ENCODE data around the gene ARHGAP30. TPM values are rescaled to one million over a fixed set of nuclear protein-coding genes. Genes with fewer than 3 reads are reported as not detected.

The ARHGAP30 gene
- total RNA-seq, 1 experiment from 2014 or later: 1.7 TPM

DNA sequence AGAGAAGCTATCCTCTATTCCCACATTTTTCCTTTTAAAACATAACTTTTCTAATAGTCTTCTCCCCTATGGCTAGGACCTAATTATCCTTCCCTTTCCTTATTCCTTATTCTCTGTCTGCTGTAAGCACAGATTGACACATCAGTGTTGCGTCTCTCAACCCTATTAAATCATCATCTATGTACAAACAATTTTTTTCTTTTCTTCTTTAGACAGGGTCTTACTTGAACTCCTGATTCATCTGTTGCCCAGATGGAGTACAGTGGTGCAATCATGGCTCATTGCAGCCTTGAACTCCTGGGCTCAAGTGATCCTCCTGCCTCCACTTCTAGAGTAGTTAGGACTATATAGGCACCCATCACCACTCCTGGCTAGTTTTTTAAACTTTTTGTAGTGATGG, 36.7 kb upstream of the ARHGAP30 start:
- Mint-ChIP-seq H3K27ac (ENCODE audit: unreplicated experiment) (no peak overlapping the region), H3K27me3 (ENCODE audit: unreplicated experiment) (no peaks in the 10 kb centered on the region), H3K9me3 (ENCODE audit: low read depth, unreplicated experiment) (no peaks in the 10 kb centered on the region), H3K4me1 (ENCODE audit: low read depth, unreplicated experiment) (peaks cover 9% of the 10 kb centered on the region), H3K36me3 (ENCODE audit: insufficient read depth, unreplicated experiment) (peaks cover 28% of the 10 kb centered on the region), H3K4me3 (ENCODE audit: low read depth, unreplicated experiment) (no peak overlapping the region)
- CTCF ChIA-PET: no interaction called here
- DNase-seq: no peak
- intact Hi-C loops (cut with micrococcal nuclease; ENCODE audit: unreplicated experiment): no loop called here
- no TSS peak for BruUV-seq (replicated peaks)
- TF ChIP-seq CTCF (IDR thresholded peaks at IDR 0.05; ENCODE audit: unreplicated experiment): no peak

DNA sequence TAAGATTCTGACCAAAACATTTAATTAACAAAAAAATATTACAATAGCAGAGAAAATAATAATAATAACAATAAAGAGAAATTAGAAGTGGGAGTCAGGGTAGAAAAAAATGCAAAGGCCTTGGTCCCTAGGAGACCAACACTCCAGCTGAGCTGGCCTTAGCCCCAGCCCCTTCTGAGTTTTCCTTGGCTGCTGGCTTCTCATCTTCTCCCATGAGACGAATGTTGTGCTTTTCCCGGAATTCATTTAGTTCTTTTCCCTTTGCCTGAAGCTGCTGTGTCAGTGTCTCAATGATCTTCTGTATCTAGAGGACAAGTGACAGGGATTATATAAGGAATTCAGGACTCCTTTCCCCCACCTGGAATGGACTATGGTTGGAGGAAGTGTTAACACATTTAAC, 30.9 kb upstream of the ARHGAP30 start:
- no peak for TF ChIP-seq CTCF (IDR thresholded peaks at IDR 0.05; ENCODE audit: unreplicated experiment)
- no peak for DNase-seq
- no peak overlapping the region for H3K4me3 Mint-ChIP-seq (ENCODE audit: low read depth, unreplicated experiment)
- intact Hi-C loops (cut with micrococcal nuclease; ENCODE audit: unreplicated experiment): no loop called here
- peaks cover 34% of the 10 kb centered on the region for H3K4me1 Mint-ChIP-seq (ENCODE audit: low read depth, unreplicated experiment)
- no peaks in the 10 kb centered on the region for H3K27me3 Mint-ChIP-seq (ENCODE audit: unreplicated experiment)
- H3K36me3 Mint-ChIP-seq (ENCODE audit: insufficient read depth, unreplicated experiment): peaks cover 44% of the 10 kb centered on the region
- no TSS peak for BruUV-seq (replicated peaks)
- no peaks in the 10 kb centered on the region for H3K9me3 Mint-ChIP-seq (ENCODE audit: low read depth, unreplicated experiment)
- H3K27ac Mint-ChIP-seq (ENCODE audit: unreplicated experiment): no peak overlapping the region
- CTCF ChIA-PET: no interaction called here

DNA sequence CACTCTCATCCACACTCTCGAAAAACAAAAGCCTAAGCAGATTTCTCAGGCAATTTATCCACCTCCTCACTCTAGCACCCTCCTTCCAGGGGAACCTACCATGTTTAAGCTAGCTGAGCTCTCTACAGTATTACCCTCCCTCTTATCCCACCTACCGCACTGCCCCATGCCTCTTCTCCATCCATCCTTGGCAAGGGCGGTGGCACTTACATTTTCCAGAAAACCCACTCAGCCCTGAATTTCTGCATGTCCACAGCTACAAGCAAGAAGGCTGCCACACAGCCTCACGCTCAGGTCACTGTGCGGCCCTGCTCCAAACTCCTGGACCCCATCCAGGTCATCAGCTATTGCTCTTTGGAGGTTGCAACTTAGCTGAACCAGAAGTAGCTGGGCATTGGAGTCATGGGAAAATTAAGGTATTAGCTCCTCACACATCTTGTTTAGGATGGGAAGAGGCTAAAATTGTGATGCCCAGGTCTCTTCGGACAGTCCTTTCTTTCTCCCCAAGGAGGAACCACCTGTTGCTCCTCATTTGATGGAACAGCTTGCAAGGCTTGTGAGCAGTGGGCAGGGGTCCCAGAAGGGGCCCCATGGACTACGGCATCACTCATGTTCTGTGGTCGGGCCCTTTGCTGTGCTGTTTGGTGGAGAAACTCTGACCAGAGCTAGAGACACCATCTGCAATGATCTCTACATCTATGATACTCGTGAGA, 29.6 kb upstream of the ARHGAP30 start:
- intact Hi-C loops (cut with micrococcal nuclease; ENCODE audit: unreplicated experiment): loop anchor here (5.0 kb wide), 1 partner anchor 37 kb away; no protein-coding TSS in a partner anchor
- CTCF ChIA-PET: interaction anchor here (1.0 to 4.0 kb wide), 4 partner anchors 18 to 60 kb away, joined by 3 to 56 read pairs (median 4); partner anchors contain the start of genes DEDD, NIT1, PFDN2 and TSTD1
- Mint-ChIP-seq H3K4me3 (ENCODE audit: low read depth, unreplicated experiment) (peak overlapping the region; percentile 83), H3K36me3 (ENCODE audit: insufficient read depth, unreplicated experiment) (peaks cover 32% of the 10 kb centered on the region), H3K9me3 (ENCODE audit: low read depth, unreplicated experiment) (no peaks in the 10 kb centered on the region), H3K27ac (ENCODE audit: unreplicated experiment) (peak overlapping the region; percentile 48), H3K4me1 (ENCODE audit: low read depth, unreplicated experiment) (peaks cover 34% of the 10 kb centered on the region), H3K27me3 (ENCODE audit: unreplicated experiment) (no peaks in the 10 kb centered on the region)
- no TSS peak for BruUV-seq (replicated peaks)
- TF ChIP-seq CTCF (IDR thresholded peaks at IDR 0.05; ENCODE audit: unreplicated experiment): no peak
- DNase-seq: no peak

- intact Hi-C loops (cut with micrococcal nuclease; ENCODE audit: unreplicated experiment): loop anchor here (1.0 to 5.0 kb wide), 2 partner anchors 27 to 36 kb away; no protein-coding TSS in a partner anchor
- TSS peak; percentile 25 for BruUV-seq (replicated peaks)
- Mint-ChIP-seq H3K27me3 (ENCODE audit: unreplicated experiment) (no peaks in the 10 kb centered on the region), H3K27ac (ENCODE audit: unreplicated experiment) (peak within 1 kb of the TSS; percentile 99), H3K36me3 (ENCODE audit: insufficient read depth, unreplicated experiment) (peaks cover 32% of the 10 kb centered on the region), H3K4me3 (ENCODE audit: low read depth, unreplicated experiment) (peak within 1 kb of the TSS; percentile 83), H3K9me3 (ENCODE audit: low read depth, unreplicated experiment) (no peaks in the 10 kb centered on the region), H3K4me1 (ENCODE audit: low read depth, unreplicated experiment) (peaks cover 34% of the 10 kb centered on the region)
- TF ChIP-seq CTCF (IDR thresholded peaks at IDR 0.05; ENCODE audit: unreplicated experiment): no peak
- DNase-seq: peak; percentile 92
- CTCF ChIA-PET: interaction anchor here (0.6 to 4.0 kb wide), 20 partner anchors 10 to 1167 kb away, joined by 3 to 56 read pairs (median 6); partner anchors contain the start of genes DEDD, F11R, NECTIN4 and NIT1
These were observed 28.7 kb upstream of the ARHGAP30 start, which contains the start of gene KLHDC9 for GRCh38 chr1:161098210-161099068. KLHDC9 (plus strand) TSS chr1:161098361; CDS start chr1:161098536, 175 bp downstream.

Measured in Calu3 (cell line).